GM21390 (cell line): Measurements from ENCODE around the gene ZNF763.
A peak's percentile ranks its signal among the peaks of the same experiment; 100 is the strongest.
"Not testable (repeated sequence)": the region's sequence is repeated elsewhere in the genome, so short reads cannot be mapped to it uniquely, and the experiment has no call there.

Source experiments
- ATAC-seq: cut with Tn5 transposase; IDR thresholded peaks from one replicate; pipeline ENCODE4 v1.9.1; 2021; ENCODE audit not compliant: unreplicated experiment

Gene ZNF763

DNA sequence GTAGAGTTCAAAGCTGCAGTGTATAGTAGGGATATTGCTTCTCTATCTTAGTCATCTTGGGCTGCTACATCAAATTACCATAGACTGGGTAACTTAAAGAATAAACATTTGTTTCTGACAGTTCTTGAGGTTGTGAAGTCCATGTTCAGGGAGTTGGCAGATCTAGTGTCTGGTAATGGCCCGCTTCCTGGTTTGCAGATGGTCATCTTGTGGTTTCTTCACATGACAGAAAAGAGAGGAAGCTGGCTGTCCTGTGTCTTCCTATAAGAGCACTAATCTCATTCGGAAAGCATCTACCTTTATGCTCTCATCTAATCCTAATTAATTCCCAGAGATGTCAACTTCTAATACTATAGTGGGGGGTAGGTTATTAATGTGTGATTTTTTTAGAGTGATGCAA lies 6.2 kb downstream of the ZNF763 start:
- ATAC-seq, result no peak

DNA sequence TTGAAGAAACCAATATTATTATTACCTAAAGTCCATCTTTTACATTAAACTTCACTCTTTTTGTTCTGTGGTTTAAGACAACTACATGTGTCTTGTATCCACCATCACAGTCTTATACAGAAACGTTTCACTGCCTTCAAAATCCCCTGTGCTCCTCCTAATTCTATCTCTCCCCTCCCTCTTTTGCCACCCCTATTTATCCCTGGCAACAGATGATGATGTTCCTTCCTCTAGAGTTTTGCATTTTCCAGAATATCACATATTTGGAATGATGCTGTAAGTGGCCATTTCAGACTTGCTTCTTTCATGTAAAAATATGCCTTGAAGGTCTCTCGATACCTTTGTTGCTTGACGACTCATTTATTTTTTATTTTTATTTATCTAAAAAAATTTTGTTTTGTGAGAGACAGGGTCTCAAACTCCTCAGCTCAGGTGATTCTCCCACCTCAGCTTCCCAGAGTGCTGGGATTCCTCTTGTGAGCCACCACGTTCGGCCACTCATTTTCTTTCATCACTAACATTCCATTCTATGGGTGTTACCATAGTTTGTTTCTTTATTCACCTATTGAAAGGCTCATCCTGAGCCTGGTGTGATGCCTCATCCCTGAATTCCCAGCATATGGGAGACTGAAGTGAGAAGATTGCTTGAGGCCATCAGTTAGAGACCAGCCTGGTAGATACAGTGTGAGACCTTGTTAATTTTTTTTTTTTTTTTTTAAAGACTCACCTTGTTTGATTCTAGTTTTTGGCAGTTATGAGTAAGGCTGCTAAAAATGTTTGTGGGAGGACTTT lies 8.4 kb downstream of the ZNF763 start:
- ATAC-seq, result no peak

GRCh38 chr19:11978492-11979100 lies 13.8 kb downstream of the ZNF763 start:
- no peak for ATAC-seq

DNA sequence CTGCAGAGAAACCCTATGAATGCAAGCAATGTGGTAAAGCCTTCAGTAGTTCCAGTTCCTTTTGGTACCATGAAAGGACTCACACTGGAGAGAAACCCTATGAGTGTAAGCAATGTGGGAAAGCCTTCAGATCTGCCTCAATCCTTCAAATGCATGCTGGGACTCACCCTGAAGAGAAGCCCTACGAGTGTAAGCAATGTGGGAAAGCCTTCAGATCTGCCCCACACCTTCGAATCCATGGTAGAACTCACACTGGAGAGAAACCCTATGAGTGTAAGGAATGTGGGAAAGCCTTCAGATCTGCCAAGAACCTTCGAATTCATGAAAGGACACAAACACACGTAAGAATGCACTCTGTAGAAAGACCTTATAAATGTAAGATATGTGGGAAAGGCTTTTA lies 14.7 kb downstream of the ZNF763 start:
- ATAC-seq, result no peak

GRCh38 chr19:11982526-11982925 lies 17.7 kb downstream of the ZNF763 start:
- no peak for ATAC-seq

DNA sequence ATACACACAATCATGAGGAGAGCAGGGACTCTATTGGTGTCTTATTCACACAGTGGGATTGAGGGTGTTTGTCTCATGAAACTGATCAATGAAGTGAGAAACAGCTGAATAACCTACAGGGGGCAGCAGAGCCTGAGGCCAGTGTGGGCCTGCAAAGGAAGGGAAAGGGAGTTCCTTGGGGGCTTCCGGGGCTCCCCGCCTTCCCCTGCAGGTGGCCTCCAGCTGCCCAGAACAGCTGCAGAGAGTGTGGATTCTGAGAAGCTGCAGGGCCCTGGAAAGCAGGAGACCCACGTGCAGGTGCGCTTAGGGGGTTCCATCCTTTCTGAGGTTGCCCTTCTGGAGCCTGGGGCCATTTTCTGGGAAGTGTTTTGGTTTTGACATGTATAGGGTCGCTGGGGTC lies 20.1 kb downstream of the ZNF763 start:
- ATAC-seq, result no peak

DNA sequence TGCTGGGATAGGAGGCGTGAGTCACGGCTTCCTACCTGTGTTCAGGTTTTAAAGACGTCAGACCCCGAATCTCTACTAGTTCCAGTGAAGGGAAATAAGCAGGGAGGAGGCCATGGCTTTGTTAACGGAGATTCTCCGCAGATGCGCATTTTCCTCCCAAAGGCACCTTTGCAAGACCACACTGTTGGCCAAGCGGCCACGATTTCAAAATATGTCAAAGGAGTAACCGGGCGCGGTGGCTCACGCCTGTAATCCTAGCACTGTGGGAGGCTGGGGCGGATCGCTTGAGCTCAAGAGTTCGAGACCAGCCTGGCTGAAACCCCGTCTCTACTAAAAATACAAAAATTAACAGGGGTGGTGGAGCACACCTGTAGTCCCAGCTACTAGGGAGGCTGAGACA lies 21.9 kb downstream of the ZNF763 start:
- ATAC-seq, result no peak

DNA sequence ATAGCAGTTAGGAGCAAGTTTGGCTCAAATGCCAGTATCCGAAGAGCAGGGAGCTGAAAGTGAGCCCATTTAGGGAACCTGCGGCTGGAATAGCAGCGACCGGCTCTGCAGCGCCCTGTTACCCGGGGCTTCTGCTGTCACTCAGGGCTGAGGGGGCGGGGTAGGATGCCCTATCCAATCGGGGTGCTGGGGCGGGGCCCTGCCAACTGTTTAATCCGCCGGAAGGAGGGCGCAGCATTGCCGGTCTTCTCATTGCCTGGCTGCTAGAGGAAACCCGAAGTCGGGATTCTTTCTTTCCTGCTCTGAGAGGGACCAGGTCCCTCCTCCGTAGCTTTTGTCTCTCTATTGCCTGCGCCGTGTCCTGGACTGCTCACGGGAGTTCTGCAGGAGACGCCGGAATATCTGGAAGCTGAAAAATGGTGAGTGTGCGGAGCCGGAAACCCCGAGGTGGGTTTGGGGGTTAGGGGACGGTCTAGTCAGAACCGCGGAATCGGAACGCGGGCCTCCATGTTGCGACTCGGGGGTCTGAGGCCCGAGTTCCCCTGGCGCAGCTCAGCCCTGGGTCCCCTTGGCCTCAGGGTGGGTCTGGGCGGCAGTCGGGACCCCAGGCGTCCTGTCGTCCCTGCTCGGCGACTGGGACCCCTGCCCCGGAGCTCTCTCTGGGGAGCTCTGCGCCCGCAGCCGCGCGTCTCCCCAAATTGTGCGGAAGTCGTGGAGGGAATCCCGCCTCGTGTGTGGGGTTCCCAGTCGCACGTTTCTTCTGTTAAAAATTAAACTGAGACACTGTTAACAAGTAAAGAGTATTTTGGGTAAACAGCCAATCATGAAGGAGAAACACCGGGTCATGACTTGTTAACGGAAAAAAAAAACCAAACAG lies 22.8 kb downstream of the ZNF763 start:
- ATAC-seq, result peak; percentile 76

- ATAC-seq, result no peak
Measured at GRCh38 chr19:11989112-11989456, 24.2 kb downstream of the ZNF763 start.

- ATAC-seq, result not testable (repeated sequence)
Measured at GRCh38 chr19:11991921-11992320, 27.1 kb downstream of the ZNF763 start.

GRCh38 chr19:11995174-11995573 lies 30.3 kb downstream of the ZNF763 start:
- no peak for ATAC-seq

DNA sequence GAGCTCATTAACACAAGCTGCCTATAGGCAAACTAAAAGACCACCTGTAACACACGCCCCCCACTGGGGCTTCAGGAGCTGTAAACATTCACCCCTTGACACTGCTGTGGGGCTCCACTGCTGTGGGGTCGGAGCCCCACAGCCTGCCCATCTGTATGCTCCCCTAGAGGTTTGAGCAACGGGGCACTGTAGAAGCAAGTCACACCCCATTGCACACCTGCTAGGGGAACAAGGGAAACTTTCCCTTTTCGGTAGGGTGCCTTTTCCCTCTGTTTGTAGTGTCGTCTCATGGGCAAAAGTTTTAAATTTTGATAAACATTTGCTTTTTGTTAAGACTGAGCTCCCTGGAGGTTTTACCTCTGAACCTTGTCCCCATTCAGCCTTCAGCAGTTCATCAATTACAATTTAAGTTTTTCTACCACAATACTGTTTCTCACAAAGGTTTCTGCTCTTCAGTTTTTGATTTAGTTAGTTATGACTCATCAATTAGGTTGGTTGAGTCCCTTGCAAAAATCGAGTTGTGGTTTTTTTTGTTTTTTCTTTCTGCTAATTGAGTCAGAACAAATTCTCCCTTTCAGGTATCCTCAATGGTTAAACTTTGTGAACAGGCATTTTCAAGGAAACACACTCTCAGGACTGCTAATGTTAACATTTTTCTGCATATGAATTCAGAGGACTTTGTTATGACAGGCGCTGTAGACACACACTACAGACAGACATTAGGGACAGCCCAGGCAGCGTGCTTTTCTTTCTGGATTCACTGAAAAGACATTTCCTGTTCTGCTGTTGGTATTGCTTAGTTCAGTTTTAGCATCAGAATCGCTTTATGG lies 35.5 kb downstream of the ZNF763 start:
- ATAC-seq, result no peak

GRCh38 chr19:12015015-12015752 lies 50.3 kb downstream of the ZNF763 start:
- ATAC-seq, result no peak

- ATAC-seq, result no peak
Measured at GRCh38 chr19:12015753-12016116, 50.9 kb downstream of the ZNF763 start.
